Measurements from ENCODE around the gene ECE2.
"Not testable (repeated sequence)": the region's sequence is repeated elsewhere in the genome, so short reads cannot be mapped to it uniquely, and the experiment has no call there.

The ECE2 gene

DNA sequence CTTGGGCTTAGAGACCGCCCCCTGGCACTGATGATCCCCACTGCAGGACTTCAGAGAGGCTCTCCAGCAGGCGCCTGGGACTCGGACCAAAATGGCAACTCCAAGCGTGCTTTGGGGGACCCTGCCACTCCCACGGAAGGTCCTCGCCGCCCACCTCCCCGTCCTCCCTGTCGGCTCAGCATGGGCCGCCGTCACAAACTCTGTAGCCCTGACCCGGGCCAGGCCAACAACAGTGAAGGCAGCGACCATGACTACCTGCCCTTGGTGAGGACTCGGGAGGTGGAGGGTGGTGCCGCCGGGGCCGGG, 34.7 kb upstream of the ECE2 start:
- no peak for DNase-seq

DNA sequence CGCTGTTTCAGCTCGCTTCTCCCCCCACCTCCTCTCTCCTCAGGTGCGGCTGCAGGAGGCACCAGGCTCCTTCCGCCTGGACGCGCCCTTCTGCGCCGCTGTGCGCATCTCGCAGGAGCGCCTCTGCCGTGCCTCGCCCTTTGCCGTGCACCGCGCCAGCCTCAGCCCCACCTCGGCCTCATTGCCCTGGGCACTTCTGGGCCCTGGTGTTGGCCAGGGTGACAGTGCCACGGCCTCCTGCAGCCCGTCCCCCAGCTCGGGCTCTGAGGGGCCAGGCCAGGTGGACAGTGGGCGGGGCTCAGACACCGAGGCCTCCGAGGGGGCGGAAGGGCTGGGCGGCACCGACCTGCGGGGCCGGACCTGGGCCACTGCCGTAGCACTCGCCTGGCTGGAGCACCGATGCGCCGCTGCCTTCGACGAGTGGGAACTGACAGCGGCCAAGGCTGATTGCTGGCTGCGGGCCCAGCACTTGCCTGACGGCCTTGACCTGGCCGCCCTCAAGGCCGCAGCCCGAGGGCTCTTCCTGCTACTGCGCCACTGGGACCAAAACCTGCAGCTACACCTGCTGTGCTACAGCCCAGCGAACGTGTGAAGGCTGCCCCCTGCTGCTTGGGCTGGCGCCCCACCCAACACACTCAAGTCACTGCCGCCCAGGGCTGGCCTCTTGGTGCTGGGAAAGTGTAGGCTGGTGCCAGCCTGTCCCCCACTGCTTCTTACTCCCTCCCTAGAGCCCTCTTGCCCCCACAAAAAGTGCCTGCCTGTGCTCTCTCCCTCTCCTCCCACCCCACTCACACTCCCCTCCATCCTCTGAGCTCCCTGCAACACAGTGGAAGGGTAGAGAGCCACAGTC, 34.1 kb upstream of the ECE2 start:
- peak; percentile 32 for DNase-seq

DNA sequence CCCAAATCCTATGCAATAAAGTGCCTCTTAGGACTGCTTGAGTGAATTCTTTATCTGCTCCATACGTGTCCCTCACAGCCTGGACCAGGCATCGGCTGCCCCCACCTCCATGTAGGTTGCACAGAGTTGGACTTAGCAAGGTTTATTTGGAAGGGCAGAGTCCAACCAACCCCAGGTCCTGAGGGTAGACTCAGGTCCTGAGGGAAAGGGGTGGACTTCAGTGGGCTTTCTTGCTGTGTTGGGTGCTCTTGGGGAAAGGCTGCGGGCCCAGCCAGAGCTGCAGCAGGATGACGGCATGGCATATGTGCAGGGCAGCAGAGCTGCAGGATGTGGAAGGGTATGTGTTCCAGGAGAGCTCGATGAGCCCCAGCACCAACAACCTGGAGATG, 33.5 kb upstream of the ECE2 start:
- DNase-seq = no peak

DNA sequence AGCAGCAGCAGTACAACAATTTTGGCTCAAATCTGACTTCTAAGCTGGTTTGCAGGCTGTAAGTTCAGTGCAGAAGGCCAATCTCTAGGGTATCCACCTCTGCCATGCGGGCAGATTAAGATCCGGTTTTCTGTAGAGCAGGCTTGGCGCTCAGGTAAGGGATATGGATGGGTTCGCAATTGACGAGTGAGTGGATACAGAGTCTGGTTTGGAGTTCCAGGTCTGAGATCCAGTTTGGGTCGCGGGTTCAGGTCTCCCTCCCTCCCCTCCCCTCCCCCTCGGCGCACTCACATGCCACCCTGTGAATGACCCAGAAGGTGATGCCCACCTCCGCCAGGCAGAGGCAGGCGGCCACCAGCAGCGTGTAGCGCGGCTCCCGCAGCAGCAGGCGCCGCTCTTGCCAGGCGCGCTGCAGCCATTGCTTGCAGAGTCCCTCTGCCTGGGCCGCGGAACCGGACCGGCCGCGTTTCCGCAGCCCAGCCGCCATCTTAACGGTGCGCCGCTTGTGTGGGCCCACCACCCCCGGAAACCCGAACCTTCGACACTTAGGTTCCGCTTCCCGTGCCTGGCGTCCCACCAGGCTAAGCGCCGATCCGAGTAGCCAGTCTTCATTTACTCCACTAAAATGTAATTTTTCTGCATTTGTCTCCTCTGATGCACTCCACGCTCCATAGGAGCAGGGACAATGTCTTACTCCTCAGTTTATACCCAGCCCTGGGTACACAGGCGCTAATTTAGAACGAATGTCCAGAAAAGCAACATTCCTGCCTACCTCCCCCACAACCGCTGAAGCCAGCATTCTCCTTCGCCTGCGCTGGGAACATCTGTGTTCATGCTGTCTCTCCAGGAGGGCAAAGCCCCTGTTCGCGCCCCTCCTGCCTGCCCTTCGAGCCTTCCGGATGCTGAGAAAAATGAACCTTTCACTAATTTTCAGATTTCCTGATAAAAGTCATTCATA, 27.1 kb upstream of the ECE2 start, which contains the start of gene ALG3:
Gene ALG3, minus strand, starts transcription at position 509 of the 958 bp plus-strand sequence. Its CDS starts 22 bp downstream, at position 487.
- DNase-seq = peak; percentile 88

DNA sequence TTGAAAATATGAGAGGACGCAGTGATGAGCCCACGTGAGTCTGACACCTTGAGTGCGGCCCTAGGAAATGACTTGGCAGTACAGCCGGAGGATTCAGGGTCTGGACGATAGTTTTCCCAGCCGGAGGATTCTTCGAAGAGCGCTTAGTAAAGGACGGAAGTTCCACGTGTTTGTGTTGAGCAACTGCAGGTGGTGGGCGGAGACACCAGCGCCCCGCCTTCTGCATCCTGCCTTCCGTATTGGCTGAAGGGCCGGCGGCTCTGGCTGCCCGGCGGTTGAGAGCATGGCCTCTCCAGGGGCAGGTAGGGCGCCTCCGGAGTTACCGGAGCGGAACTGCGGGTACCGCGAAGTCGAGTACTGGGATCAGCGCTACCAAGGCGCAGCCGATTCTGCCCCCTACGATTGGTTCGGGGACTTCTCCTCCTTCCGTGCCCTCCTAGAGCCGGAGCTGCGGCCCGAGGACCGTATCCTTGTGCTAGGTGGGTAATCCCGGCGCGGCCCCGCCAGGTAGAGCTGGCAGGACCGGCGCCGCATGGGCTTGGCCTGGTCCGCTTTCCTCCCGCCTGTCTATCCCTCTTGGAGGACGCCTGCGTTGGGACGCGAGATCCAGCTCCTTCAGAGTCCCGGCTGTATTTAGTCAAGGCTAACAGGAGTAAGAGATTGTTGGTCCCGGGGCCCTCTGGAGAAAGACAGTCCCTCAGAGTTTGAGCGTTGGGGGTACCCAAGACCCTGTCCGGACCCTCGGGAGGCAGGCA, 26.2 kb upstream of the ECE2 start, which contains the start of gene EEF1AKMT4:
Gene EEF1AKMT4, plus strand, starts transcription at position 261 of the 755 bp plus-strand sequence. Its CDS starts 23 bp downstream, at position 284.
- DNase-seq = peak; percentile 98

DNA sequence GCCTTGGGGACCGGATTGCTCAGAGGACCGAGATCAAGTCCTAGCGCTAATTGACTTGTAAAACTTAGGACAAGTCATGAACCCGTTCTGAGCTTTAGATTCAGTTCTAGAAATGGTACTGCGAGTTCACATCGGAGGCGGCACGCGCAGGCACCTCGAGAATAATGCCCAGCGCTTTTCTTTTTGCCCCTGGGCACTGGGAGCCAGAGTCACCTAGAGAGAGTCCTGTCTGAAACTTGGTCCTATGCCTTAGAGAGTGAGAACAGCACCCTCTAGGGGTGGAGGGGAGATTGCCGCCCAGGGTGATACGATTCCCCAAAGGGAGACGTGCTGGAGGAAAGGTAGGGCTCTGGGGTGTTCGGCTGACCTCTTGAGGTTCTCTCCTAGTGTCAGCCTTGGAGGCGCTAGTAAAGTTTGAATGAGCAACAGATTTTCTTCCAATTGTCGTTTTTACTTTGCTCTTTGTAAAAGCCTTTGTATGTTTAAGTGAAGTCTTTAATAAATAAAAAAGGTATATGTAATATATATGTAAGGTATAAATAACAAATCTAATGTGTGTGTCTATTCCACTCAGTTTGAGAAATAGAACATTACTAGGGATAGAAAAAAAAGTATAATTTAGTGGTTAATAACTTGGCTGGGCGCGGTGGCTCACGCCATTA, 25.5 kb upstream of the ECE2 start:
- peak; percentile 91 for DNase-seq

DNA sequence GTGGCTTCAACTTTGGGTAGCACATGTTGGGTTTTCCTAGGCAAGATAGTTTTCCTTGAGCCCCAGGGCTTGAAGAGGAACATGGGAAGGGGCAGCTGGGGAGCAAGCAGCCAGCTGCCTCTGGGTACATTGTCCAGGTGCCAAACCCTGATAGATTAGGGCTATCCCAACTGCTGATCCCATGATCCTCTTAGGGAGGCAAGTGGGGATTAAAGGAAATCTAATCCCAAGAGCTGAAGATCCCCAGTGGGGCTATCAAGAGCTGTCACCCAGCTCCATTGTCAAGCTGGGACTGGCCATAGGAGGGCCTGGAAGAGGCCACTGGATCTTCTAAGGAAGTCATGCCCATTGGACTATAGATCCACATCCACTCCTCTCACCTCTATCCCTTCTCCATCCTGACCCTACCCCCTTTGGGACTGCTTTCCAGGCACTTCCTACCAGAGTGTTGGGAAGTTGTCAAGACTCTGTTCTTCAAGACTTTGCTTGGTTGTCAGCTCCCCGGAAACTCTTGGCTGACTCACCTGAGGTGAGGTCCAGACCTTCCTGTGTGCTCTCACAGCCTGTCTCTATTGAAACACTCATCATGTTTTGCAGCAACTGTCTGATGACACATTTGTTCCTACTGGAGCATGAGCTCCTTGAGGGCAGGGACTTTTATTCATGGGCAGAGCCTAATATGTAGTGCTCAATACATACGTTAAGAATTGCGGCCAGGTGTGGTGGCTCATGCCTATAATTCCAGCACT, 20.4 kb upstream of the ECE2 start:
- DNase-seq = no peak

DNA sequence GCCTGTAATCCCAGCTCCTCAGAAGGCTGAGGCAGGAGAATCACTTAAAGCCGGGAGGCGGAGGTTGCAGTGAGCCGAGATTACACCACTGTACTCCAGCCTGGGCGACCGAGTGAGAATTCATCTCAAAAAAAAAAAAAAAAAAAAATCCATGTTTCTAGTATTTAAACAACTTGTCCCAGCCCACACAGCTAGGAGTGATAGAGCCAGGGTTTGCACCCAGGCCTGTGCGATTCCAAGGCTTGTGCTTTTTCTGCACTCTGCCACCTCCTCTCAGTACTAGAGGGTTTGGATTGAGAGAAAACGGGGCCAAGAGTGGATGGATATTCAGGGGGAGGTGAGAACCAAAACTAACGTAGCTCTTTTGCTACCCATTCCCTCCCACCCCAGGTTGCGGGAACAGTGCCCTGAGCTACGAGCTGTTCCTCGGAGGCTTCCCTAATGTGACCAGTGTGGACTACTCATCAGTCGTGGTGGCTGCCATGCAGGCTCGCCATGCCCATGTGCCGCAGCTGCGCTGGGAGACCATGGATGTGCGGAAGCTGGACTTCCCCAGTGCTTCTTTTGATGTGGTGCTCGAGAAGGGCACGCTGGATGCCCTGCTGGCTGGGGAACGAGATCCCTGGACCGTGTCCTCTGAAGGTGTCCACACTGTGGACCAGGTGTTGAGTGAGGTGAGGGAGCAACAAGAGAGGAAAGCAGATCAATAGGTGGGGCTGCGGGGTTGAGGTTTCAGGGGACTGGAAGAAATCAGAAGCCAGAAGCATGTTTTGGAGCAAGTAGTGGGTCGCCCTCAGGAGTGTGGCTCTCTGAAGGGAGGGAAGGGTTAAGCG, 18.5 kb upstream of the ECE2 start:
- DNase-seq = no peak

DNA sequence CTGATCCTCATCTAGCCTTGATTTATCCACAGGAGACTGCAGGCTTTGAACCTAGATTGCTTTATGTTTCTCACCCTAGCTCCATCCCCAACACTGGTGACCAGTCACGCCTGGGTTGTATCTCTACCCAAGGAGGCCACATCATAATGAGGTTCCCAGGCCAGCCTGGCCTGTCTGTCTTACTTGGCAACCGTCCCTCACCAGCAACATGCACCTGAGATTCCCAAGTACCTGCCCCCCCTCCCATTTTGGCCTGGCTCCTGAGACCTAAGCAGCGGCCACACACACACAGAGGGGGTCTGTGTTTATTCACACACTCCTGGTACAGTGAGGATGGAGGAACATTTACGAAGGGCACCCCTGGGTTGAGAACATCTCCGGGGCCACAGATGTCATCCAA, 16.9 kb upstream of the ECE2 start:
- no peak for DNase-seq

DNA sequence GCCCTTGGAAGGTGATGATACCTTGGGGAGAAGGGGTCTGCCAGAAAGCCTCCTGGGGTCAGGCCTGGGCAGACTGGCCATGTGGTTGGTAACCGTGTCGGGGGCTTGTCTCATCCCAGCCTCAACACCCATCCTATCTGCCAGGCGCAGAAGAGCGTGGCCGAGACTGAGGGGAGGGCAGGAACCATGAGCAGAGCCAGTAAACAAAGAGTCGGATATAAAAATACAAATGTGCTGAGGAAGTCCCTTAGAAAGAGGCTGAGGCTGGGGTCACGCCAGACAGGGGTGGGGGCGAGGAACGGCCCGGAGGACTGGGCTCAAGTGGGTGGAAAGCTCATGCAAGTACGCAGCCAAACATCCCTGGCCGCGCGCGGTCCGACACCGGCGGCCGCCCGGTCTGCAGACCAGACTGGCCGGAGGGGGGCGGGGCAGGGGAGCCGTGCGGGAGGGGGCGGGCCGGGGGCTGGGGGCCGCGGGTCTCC, 16.4 kb upstream of the ECE2 start:
- no peak for DNase-seq

DNA sequence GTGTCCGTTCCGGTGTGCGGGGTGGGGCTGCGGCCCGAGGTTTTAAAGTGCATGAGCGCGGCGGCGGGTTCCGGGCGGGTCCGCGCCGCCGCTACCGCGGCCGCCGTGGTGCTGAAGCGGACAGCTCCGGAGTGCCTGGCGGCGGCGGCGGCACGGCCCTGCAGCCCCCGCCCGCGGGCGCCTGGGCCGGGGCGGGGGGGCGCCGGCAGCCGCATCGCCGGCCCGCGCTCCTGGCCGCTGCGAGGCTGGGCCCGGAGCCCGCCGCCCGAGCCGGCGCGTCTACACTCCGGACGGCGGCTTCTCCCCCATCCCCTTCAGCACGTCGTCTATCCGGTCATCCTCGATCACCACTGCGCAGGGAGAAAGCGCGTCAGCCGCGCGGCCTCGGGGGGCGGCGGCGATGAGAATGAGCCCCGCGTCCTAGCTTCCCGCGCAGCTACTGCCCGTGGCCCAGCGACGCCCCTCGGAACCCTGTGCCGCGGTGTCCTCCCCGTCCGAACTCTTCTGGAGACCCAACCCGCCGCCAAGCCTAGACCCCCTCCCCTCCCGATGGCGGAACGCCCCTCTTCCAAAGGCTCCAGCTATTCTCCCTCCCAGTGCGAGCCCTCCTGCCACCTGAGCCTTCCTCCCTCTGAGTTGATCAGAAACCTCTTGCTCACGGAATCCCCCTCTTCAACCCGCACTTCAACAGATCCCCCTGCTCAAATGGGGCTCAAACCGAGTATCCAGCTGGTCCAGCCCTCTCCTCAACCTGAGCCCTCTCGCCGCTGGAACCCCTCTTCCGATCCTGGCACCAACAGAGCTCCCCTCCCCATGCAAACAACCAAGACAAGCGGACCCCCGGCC, 15.7 kb upstream of the ECE2 start:
- peak; percentile 48 for DNase-seq

DNA sequence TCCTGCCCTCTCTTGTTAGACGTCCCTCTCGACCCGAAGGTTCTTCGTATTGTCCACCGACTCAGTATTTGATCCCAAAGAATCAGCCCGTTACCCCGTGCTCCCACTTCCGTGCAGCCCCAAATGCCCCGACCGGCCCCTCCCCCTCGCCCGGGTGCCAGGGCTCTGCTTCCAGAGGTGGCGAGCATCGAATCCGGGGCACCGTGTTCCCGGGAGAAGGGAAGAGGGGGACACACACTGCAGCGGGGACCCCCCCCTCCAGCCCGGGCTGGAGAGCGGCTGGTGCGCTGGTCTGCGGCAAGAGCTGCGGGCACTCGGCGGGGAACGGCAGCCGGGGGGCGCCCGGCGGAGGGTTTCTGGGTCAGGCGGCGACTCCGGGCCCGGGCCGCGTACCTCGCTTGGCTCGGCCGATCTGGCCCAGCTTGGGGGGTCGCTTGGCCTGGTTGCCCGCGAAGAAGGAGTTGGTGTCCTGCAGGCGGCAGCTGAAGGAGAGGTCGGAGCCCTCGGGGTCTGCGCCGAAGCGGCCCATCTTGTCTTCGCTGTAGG, 15.0 kb upstream of the ECE2 start:
- DNase-seq = no peak

DNA sequence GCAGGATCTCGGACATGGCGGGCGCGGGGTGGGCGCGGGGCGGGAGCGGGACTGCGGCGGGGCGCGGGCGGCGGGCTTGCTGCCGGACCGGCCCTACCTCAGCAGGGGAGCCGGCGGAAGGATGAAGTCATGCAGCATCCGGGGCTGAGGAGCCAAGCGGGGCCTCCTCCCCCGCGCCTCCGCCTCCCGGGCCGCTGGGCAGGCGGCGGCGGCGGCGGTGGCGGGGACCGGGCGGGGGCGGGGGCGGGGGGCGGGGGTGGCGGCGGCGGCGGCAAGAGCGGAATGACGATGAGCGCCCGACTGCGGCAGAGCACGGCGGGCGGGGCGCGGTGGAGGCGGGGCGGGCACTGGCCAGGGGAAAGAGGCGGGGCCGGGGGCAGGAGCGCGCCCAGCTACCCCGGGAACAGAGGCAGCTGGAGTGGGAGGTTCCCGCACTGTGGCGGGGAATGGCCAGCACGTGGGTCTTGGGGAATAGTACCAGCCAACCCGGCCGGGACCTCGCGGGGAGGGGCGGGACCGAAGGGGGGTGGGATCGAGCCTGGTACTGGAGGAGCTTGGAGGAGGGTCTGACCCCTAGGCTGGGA, 14.5 kb upstream of the ECE2 start, which contains the start of gene CAMK2N2:
Gene CAMK2N2, minus strand, starts transcription at position 284 of the 584 bp plus-strand sequence. Its CDS starts 268 bp downstream, at position 16.
- peak; percentile 68 for DNase-seq

DNA sequence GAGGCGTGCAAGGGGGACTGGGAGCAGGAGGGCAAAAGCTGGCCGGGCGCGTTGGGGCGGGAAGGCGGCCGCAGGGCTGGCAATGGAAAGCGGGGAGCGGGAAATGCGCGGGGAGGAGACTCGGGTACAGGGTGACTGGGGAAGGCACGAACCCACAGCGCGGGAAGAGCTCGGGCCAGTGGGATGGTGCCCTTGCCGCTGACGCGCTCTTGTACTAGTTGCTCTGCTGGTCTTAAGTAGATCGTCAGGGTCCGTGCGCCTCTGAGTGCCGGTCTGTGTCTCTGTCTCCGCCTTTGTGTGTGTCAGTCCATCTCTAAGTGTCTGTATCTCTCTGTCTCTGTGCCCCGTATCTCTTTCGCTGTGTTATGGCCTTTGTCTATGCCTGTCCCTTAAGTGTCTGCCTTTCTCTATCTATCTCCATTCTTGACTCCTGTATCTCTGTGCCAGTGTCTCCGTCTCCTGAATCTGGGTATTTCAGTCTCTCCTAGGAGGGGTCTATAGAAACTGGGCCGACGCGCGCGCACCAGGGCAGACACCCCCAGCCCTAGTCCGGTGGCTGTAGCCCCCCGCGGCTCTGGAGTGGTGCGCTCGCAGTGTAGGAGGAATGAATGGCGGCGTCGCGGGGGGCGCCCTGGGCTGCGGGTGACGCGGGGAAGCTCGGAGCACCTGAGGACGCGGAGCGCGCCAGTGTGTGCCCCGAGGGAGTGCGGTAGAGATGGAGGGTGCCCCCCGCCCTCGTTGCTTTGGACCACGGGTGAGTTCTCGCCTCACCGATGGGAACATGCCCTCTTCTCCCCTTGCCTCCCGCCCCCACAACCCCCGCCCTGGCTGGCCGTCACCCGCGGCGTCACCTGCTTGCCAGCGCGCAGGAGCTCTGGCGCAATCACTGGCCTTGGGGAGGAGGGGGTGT, 13.7 kb upstream of the ECE2 start:
- peak; percentile 18 for DNase-seq

DNA sequence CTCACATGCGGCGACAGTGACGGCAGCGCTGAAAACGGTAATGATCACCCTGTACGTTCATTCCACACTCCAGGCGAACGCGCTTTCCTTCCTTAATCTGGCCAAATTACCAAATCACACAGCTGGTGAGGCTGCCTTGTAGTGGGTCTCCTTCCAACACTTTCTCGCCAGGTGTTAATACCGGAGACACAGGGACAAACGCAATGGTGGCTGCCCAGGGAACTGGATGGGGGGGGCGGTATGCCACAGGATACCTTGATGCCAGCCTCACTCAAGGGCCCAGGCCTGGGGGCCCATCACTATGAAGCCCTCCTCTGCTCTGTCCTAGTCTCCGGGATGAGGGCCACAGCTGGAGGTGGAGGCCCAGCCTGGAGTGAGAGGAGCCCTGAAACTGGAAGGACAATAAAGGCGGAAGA, 13.1 kb upstream of the ECE2 start:
- no peak for DNase-seq

DNA sequence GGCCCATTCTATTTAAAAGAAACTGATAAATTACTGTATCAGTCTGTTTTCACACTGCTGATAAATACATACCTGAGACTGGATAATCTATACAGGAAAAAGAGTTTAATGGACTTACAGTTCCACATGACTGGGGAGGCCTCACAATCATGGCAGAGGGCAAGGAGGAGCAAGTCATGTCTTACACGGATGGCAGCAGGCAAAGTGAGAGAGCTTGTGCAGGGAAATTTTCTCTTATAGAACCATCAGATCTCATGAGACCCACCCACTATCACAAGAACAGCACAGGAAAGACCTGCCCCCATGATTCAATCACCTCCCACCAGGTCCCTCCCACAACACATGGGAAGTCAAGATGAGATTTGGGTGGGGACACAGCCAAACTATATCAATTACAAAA, 8.6 kb upstream of the ECE2 start:
- not testable (repeated sequence) for DNase-seq

DNA sequence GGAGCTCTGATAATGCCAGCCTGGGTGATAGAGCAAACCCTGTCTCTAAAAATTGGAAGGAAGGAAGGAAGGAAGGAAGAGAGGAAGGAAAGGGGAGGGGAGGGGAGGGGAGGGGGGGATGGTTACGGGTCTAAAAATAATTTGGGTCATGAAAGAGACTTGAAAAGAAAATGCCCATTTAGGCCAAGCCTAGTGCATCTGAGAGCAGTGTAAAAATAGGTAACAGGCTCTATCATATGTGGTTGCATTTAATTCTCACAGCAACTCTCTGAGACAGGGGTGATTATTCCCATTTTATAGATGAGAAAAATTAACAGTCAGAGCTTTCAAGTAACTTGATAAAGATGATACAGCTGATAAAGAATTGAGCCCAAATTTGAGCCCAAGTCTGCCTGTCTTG, 3.6 kb upstream of the ECE2 start:
- no peak for DNase-seq

DNA sequence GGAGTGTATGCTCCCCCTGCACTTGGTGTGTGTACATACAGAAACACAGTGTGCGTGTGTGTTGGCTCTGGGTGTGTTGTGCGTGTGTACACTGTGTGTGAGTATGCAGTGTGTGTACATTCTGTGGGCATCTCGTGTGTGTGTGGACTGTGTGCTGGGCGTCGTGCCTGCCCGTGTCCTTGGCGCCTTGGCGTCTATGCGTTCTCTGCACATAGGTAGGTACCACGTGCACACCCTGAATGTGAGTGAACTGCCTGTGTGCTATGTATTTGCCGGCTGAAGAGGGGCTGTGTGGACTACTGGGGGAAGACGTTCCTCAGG, 481 bp upstream of the ECE2 start:
- no peak for DNase-seq

Data from CD4-positive, alpha-beta T cell treated with Interleukin-6 for 4 hours (primary cell).